Endothelial cell of umbilical vein (primary cell): ENCODE results near the gene ZDHHC14. TPM values are rescaled to one million over a fixed set of nuclear protein-coding genes. Genes with fewer than 3 reads are reported as not detected.

Source experiments
- BruUV-seq: library from RNA; stranded (reverse); fragments of 400-500 nt; replicated peaks from 2 replicates; lab custom pipeline; 2021; lab: Mats Ljungman, UMichigan
- CTCF ChIA-PET: fragments of 300-600, 350-600 bp; sonication (Branson Sonifier 250); formaldehyde crosslinking; loops from one replicate; lab custom pipeline; 2021; ENCODE audit warnings: antibody characterized with exemption, inconsistent platforms; lab: Charles Lee
- POLR2A ChIA-PET: fragments of 300-600, 350-600 bp; sonication (Branson Sonifier 250); formaldehyde crosslinking; loops from one replicate; lab custom pipeline; 2021; ENCODE audit warnings: antibody characterized with exemption, inconsistent platforms; lab: Charles Lee
- DNase-seq: peaks from one replicate; pipeline ENCODE4 v3.0.0-alpha.2; 2011; ENCODE audit warnings: low read depth, low spot score
- FAIRE-seq: peaks from 2 replicates; lab custom pipeline; 2011; peaks lifted over from hg19 to GRCh38; lab: Jason Lieb, UNC
- H2AFZ ChIP-seq: 2 replicates; pipeline ENCODE4 v1.6.0; 2012; ENCODE audit warnings: low read depth, low read length, control low read depth, inconsistent platforms
- H3K27ac ChIP-seq: 2 replicates; pipeline ENCODE4 v1.5.1; 2011; ENCODE audit warnings: low read depth, mild to moderate bottlenecking, control low read depth, low read length, moderate library complexity; ENCODE audit not compliant: insufficient read depth
- H3K27me3 ChIP-seq, 2 experiments: 2 replicates each; pipeline versions ENCODE4 v1.6.0 to v1.6.1; 2011; ENCODE audit warnings: low read length in 2 of 2, mixed read lengths in 1 of 2; ENCODE audit not compliant: control insufficient read depth in 2 of 2, insufficient read depth in 2 of 2
- H3K36me3 ChIP-seq, 2 experiments: 2 replicates in 1 of 2; 3 replicates in 1 of 2; pipeline ENCODE4 v1.5.1; 2011; ENCODE audit warnings: low read length in 2 of 2, mild to moderate bottlenecking in 1 of 2, moderate library complexity in 1 of 2; ENCODE audit not compliant: control insufficient read depth in 2 of 2, insufficient read depth in 2 of 2; ENCODE audit errors: extremely low read depth in 1 of 2
- H3K4me1 ChIP-seq: 3 replicates; pipeline ENCODE4 v1.5.1; 2011; ENCODE audit warnings: mild to moderate bottlenecking, low read length; ENCODE audit not compliant: control insufficient read depth, insufficient read depth; ENCODE audit errors: extremely low read depth
- H3K4me2 ChIP-seq: 2 replicates; pipeline ENCODE4 v1.6.1; 2011; ENCODE audit warnings: low read length, control low read depth, mixed read lengths; ENCODE audit not compliant: insufficient read depth
- H3K4me3 ChIP-seq, 3 experiments: fragments of 200-600 bp in 1 of 3; sonication (generic), shearing (Covaris generic) in 1 of 3; replicated peaks in 1 of 3; 2 replicates each; pipeline ENCODE4 v1.5.1; 2011 to 2016; ENCODE audit warnings: control low read depth in 3 of 3, low read length in 3 of 3, mild to moderate bottlenecking in 2 of 3, inconsistent platforms in 1 of 3, low read depth in 1 of 3, moderate library complexity in 1 of 3; ENCODE audit not compliant: insufficient read depth in 1 of 3
- H3K79me2 ChIP-seq: 2 replicates; pipeline ENCODE4 v1.6.0; 2012; ENCODE audit warnings: low read length, inconsistent platforms; ENCODE audit not compliant: control insufficient read depth, insufficient read depth
- H3K9ac ChIP-seq: replicated peaks from 2 replicates; pipeline ENCODE3; 2011; ENCODE audit warnings: low read length, control low read depth; ENCODE audit not compliant: insufficient read depth; ENCODE audit errors: extremely low read depth
- H3K9me1 ChIP-seq: replicated peaks from 3 replicates; pipeline ENCODE4 v1.6.0; 2011; ENCODE audit warnings: mild to moderate bottlenecking, low read length; ENCODE audit not compliant: control insufficient read depth, insufficient read depth; ENCODE audit errors: extremely low read depth
- H3K9me3 ChIP-seq: replicated peaks from 2 replicates; pipeline ENCODE4 v1.5.1; 2012; ENCODE audit warnings: low read length, inconsistent platforms; ENCODE audit not compliant: control insufficient read depth, insufficient read depth
- H4K20me1 ChIP-seq: replicated peaks from 2 replicates; pipeline ENCODE3; 2011; ENCODE audit warnings: mild to moderate bottlenecking, low read length; ENCODE audit not compliant: control insufficient read depth, insufficient read depth; ENCODE audit errors: extremely low read depth
- CTCF ChIP-seq, 2 donors: IDR thresholded peaks; 1 replicate in 1 of 2; 2 replicates in 1 of 2; pipeline ENCODE4 v1.5.1; 2011; ENCODE audit warnings: low read length in 2 of 2, mild to moderate bottlenecking in 2 of 2, moderate library complexity in 2 of 2, control low read depth in 1 of 2, inconsistent platforms in 1 of 2, low read depth in 1 of 2; ENCODE audit not compliant: insufficient read depth in 1 of 2; ENCODE audit errors: extremely low read depth in 1 of 2
- FOS ChIP-seq: IDR thresholded peaks from 2 replicates; pipeline ENCODE4 v1.6.1; 2011; ENCODE audit warnings: mild to moderate bottlenecking, low read length, moderate library complexity, borderline replicate concordance; ENCODE audit not compliant: insufficient read depth
- GATA2 ChIP-seq: IDR thresholded peaks from 2 replicates; pipeline ENCODE4 v1.7.0; 2011; ENCODE audit warnings: low read depth, mild to moderate bottlenecking, moderate library complexity, mixed read lengths, low read length; ENCODE audit not compliant: insufficient read length, insufficient read depth
- JUN ChIP-seq: IDR thresholded peaks from 2 replicates; pipeline ENCODE4 v1.6.1; 2011; ENCODE audit warnings: borderline replicate concordance, low read depth; ENCODE audit not compliant: insufficient read length, insufficient read depth
- MAX ChIP-seq: IDR thresholded peaks from 2 replicates; pipeline ENCODE4 v1.6.1; 2011; ENCODE audit not compliant: insufficient read depth, insufficient read length
- MYC ChIP-seq: IDR thresholded peaks from one replicate; pipeline ENCODE4 v1.6.1; 2011; ENCODE audit warnings: mild to moderate bottlenecking, low read depth, low read length
- POLR2A ChIP-seq: IDR thresholded peaks from 2 replicates; pipeline ENCODE4 v1.6.1; 2012; ENCODE audit warnings: low read depth, mild to moderate bottlenecking, control low read depth, low read length
- POLR2AphosphoS5 ChIP-seq: IDR thresholded peaks from 2 replicates; pipeline ENCODE4 v1.6.1; 2012; ENCODE audit warnings: low read depth, mild to moderate bottlenecking, control low read depth, low read length, moderate library complexity; ENCODE audit not compliant: insufficient read depth
- dilution Hi-C: fragments of 300-500 bp; cut with MboI; formaldehyde crosslinking; loops from one replicate; pipeline ENCODE4 v1.15.0; 2019; ENCODE audit warnings: low sequenced_read_pairs; ENCODE audit not compliant: extremely low pct_ligation_motif_present
- intact Hi-C: fragments of 100-400 bp; cut with micrococcal nuclease; formaldehyde crosslinking; loops from one replicate; pipeline ENCODE4 v1.10.0; 2022
- polyA plus RNA-seq, 4 experiments: library from polyadenylated mRNA; depleted of rRNA in 3 of 4; stranded (reverse) in 3 of 4; unstranded in 1 of 4; fragments of >200 nt; gene quantifications; 2 replicates each; pipeline versions ENCODE4 v1.2.1 to v1.2.3, GENCODE V29; 2011 to 2012; ENCODE audit warnings: missing spikeins in 1 of 4
- total RNA-seq: library from RNA; stranded (reverse); gene quantifications from 2 replicates; pipeline ENCODE4 v1.2.3, GENCODE V29; 2021

Gene ZDHHC14
- total and polyA plus RNA-seq, 2 donors (not counting 3 experiments of a cell fraction or from before 2014, with no cell fraction given), result 23.0 to 25.6 TPM

- H3K4me1 ChIP-seq, result peaks cover 5% of the 10 kb centered on the region
- no peak overlapping the region for H3K4me3 ChIP-seq
- no peaks in the 10 kb centered on the region for H3K9me1 ChIP-seq
- H3K27ac ChIP-seq, result no peak overlapping the region
- TF ChIP-seq CTCF (IDR thresholded peaks at IDR 0.05; ENCODE audit: extremely low read depth in 1 of 2, insufficient read depth in 1 of 2, low read depth in 1 of 2, low read length in 2 of 2), result no peak
- no peak for TF ChIP-seq MAX
- no peak for TF ChIP-seq MYC
- no peak for TF ChIP-seq POLR2A
- no peak for TF ChIP-seq GATA2
- no peak for TF ChIP-seq FOS
- TF ChIP-seq JUN, result no peak
- TF ChIP-seq POLR2AphosphoS5, result no peak
- no peak overlapping the region for H2AFZ ChIP-seq
- intact Hi-C loops, result no loop called here
- H3K27me3 ChIP-seq, result no peaks in the 10 kb centered on the region
- ChIA-PET CTCF (interaction anchor here (0.8 to 1.4 kb wide), 2 partner anchors 10 to 206 kb away, joined by 3 to 7 read pairs; no protein-coding TSS in a partner anchor), POLR2A (no interaction called here)
- no TSS peak for BruUV-seq
- no peaks in the 10 kb centered on the region for H3K79me2 ChIP-seq
- dilution Hi-C loops, result no loop called here
- FAIRE-seq (no peak), DNase-seq (no peak)
- no peak overlapping the region for H3K9ac ChIP-seq
- H3K36me3 ChIP-seq, result no peaks in the 10 kb centered on the region
- no peaks in the 10 kb centered on the region for H3K9me3 ChIP-seq
- H3K4me2 ChIP-seq, result no peak overlapping the region
- no peaks in the 10 kb centered on the region for H4K20me1 ChIP-seq
Measured at GRCh38 chr6:157520596-157521361, 139.8 kb downstream of the ZDHHC14 start.
